H1 (cell line): Measurements from ENCODE around the gene NOSIP. TPM values are rescaled to one million over a fixed set of nuclear protein-coding genes. Genes with fewer than 3 reads are reported as not detected.

Experiments
- CTCF ChIA-PET: fragments of 300-600 bp; sonication (Branson Sonifier 250); formaldehyde crosslinking; loops from one replicate; lab custom pipeline; 2021; ENCODE audit not compliant: partially characterized antibody; lab: Charles Lee
- POLR2A ChIA-PET: fragments of 300-600 bp; sonication (Branson Sonifier 250); formaldehyde crosslinking; loops from one replicate; lab custom pipeline; 2021; ENCODE audit warnings: inconsistent platforms; ENCODE audit not compliant: partially characterized antibody; lab: Charles Lee
- DNase-seq, 2 experiments: peaks; one replicate each; pipeline versions ENCODE4 v3.0.0 to v3.0.0-alpha.2; 2010 to 2022; ENCODE audit warnings: low spot score in 2 of 2, low read depth in 1 of 2, mixed read lengths in 1 of 2
- FAIRE-seq: peaks from 2 replicates; lab custom pipeline; 2011; peaks lifted over from hg19 to GRCh38; lab: Jason Lieb, UNC
- H2AFZ ChIP-seq: 2 replicates; pipeline ENCODE4 v1.8.1; 2012; ENCODE audit warnings: low read length, inconsistent platforms
- H2AK5ac ChIP-seq: 2 replicates; pipeline ENCODE4 v1.6.1; 2013; ENCODE audit warnings: low read depth, low read length
- H2BK120ac ChIP-seq: replicated peaks from 2 replicates; pipeline ENCODE3; 2013; ENCODE audit warnings: low read depth, low read length, inconsistent platforms
- H2BK12ac ChIP-seq: 2 replicates; pipeline ENCODE4 v1.6.1; 2013; ENCODE audit warnings: low read depth, low read length
- H2BK15ac ChIP-seq: 2 replicates; pipeline ENCODE4 v1.6.1; 2013; ENCODE audit warnings: low read length
- H2BK20ac ChIP-seq: 2 replicates; pipeline ENCODE4 v1.6.1; 2013; ENCODE audit warnings: low read length
- H2BK5ac ChIP-seq: 2 replicates; pipeline ENCODE4 v1.6.1; 2013; ENCODE audit warnings: low read depth, low read length
- H3K14ac ChIP-seq: 2 replicates; pipeline ENCODE4 v1.6.1; 2013; ENCODE audit warnings: inconsistent platforms; ENCODE audit not compliant: insufficient read length
- H3K18ac ChIP-seq: 2 replicates; pipeline ENCODE4 v1.6.1; 2013; ENCODE audit warnings: low read length; ENCODE audit errors: extremely low read depth
- H3K23ac ChIP-seq: 2 replicates; pipeline ENCODE4 v1.6.1; 2013; ENCODE audit warnings: inconsistent platforms; ENCODE audit not compliant: insufficient read length
- H3K23me2 ChIP-seq: 2 replicates; pipeline ENCODE4 v1.6.1; 2013; ENCODE audit warnings: low read depth, low read length
- H3K27ac ChIP-seq: 2 replicates; pipeline ENCODE4 v1.6.1; 2011; ENCODE audit warnings: low read depth, low read length, inconsistent platforms
- H3K27me3 ChIP-seq, 4 experiments: replicated peaks in 1 of 4; 1 replicate in 1 of 4; 2 replicates in 3 of 4; pipeline versions ENCODE4 v1.6.1 to v1.8.1; 2011 to 2013; ENCODE audit warnings: low read length in 3 of 4, mild to moderate bottlenecking in 3 of 4, inconsistent platforms in 2 of 4, mixed read lengths in 2 of 4, moderate library complexity in 1 of 4; ENCODE audit not compliant: control insufficient read depth in 3 of 4, insufficient read depth in 3 of 4; ENCODE audit errors: extremely low read depth in 1 of 4
- H3K36me3 ChIP-seq, 4 experiments: 2 replicates each; pipeline versions ENCODE4 v1.6.1 to v1.8.1; 2011 to 2013; ENCODE audit warnings: mild to moderate bottlenecking in 4 of 4, low read length in 3 of 4, moderate library complexity in 2 of 4, control low read depth in 1 of 4, inconsistent platforms in 1 of 4; ENCODE audit not compliant: insufficient read depth in 4 of 4, control insufficient read depth in 2 of 4
- H3K4ac ChIP-seq: replicated peaks from 2 replicates; pipeline ENCODE3; 2013; ENCODE audit warnings: low read length, low read depth, mixed read lengths, inconsistent platforms; ENCODE audit not compliant: insufficient read length
- H3K4me1 ChIP-seq, 4 experiments: replicated peaks in 1 of 4; 1 replicate in 1 of 4; 2 replicates in 3 of 4; pipeline versions ENCODE4 v1.6.1 to v1.8.1; 2011 to 2013; ENCODE audit warnings: low read length in 3 of 4, inconsistent platforms in 2 of 4, mixed read lengths in 1 of 4; ENCODE audit not compliant: insufficient read depth in 4 of 4, control insufficient read depth in 3 of 4
- H3K4me2 ChIP-seq, 2 experiments: 2 replicates each; pipeline versions ENCODE4 v1.6.1 to v1.8.1; 2011 to 2013; ENCODE audit warnings: low read depth in 2 of 2, low read length in 2 of 2, control low read depth in 1 of 2, inconsistent platforms in 1 of 2, mild to moderate bottlenecking in 1 of 2; ENCODE audit not compliant: insufficient read depth in 1 of 2
- H3K4me3 ChIP-seq, 4 experiments: fragments of 200-600, 300-600 bp in 1 of 4; sonication (generic), shearing (Covaris generic), sonication (Bioruptor Twin) in 1 of 4; 2 replicates each; pipeline versions ENCODE4 v1.5.1 to v1.8.1; 2011 to 2016; ENCODE audit warnings: low read length in 4 of 4, low read depth in 3 of 4, control low read depth in 2 of 4, inconsistent platforms in 2 of 4, mild to moderate bottlenecking in 2 of 4, mixed read lengths in 1 of 4, moderate library complexity in 1 of 4; ENCODE audit not compliant: insufficient read depth in 2 of 4; ENCODE audit errors: extremely low read depth in 1 of 4
- H3K56ac ChIP-seq: replicated peaks from 2 replicates; pipeline ENCODE3; 2013; ENCODE audit warnings: low read depth, mild to moderate bottlenecking, mixed read lengths, low read length, inconsistent platforms; ENCODE audit not compliant: insufficient read length
- H3K79me1 ChIP-seq: 2 replicates; pipeline ENCODE4 v1.6.1; 2013; ENCODE audit warnings: low read depth, low read length, control low read depth
- H3K79me2 ChIP-seq, 2 experiments: 2 replicates each; pipeline versions ENCODE4 v1.6.1 to v1.8.1; 2012 to 2013; ENCODE audit warnings: low read length in 2 of 2, mild to moderate bottlenecking in 2 of 2, inconsistent platforms in 1 of 2; ENCODE audit not compliant: insufficient read depth in 2 of 2, control insufficient read depth in 1 of 2
- H3K9ac ChIP-seq, 4 experiments: replicated peaks in 1 of 4; 1 replicate in 1 of 4; 2 replicates in 3 of 4; pipeline versions ENCODE4 v1.6.1 to v1.8.1; 2011 to 2013; ENCODE audit warnings: low read depth in 3 of 4, low read length in 3 of 4, control low read depth in 2 of 4, mild to moderate bottlenecking in 2 of 4, moderate library complexity in 2 of 4, inconsistent platforms in 1 of 4; ENCODE audit errors: extremely low read depth in 1 of 4
- H3K9me3 ChIP-seq, 2 experiments: 2 replicates each; pipeline versions ENCODE4 v1.6.1 to v1.8.1; 2012 to 2013; ENCODE audit warnings: mild to moderate bottlenecking in 2 of 2, moderate library complexity in 2 of 2, control low read depth in 1 of 2, inconsistent platforms in 1 of 2, low read depth in 1 of 2, low read length in 1 of 2, mixed read lengths in 1 of 2; ENCODE audit not compliant: insufficient read depth in 2 of 2
- H4K20me1 ChIP-seq, 2 experiments: replicated peaks in 1 of 2; 2 replicates each; pipeline versions ENCODE3 to v1.8.1; 2011 to 2013; ENCODE audit warnings: inconsistent platforms in 2 of 2, low read length in 2 of 2, mild to moderate bottlenecking in 1 of 2; ENCODE audit not compliant: insufficient read depth in 2 of 2, control insufficient read depth in 1 of 2
- H4K5ac ChIP-seq: 2 replicates; pipeline ENCODE4 v1.6.1; 2013; ENCODE audit warnings: low read length, low read depth, mixed read lengths, inconsistent platforms; ENCODE audit not compliant: insufficient read length
- H4K8ac ChIP-seq: 2 replicates; pipeline ENCODE4 v1.8.0; 2013; ENCODE audit warnings: mild to moderate bottlenecking, moderate library complexity, low read length, inconsistent platforms; ENCODE audit not compliant: insufficient read depth; ENCODE audit errors: extremely low read depth
- H4K91ac ChIP-seq: replicated peaks from 2 replicates; pipeline ENCODE3; 2013; ENCODE audit warnings: low read length, mixed read lengths, inconsistent platforms; ENCODE audit not compliant: insufficient read length
- ASH2L ChIP-seq: fragments of 200-600, 300-600 bp; sonication (generic); IDR thresholded peaks from one replicate; pipeline ENCODE4 v1.7.1; 2017; ENCODE audit warnings: low read length
- E2F6 ChIP-seq: IDR thresholded peaks from 2 replicates; pipeline ENCODE4 v1.6.1; 2012; ENCODE audit warnings: inconsistent platforms
- FOSL1 ChIP-seq: IDR thresholded peaks from 2 replicates; pipeline ENCODE4 v1.6.1; 2011; ENCODE audit warnings: mild to moderate bottlenecking, low read depth, low read length, moderate library complexity; ENCODE audit not compliant: insufficient read depth
- HDAC2 ChIP-seq, 2 experiments: fragments of 300-600 bp in 1 of 2; sonication (generic) in 1 of 2; IDR thresholded peaks; 2 replicates each; pipeline ENCODE4 v1.6.1; 2011 to 2012; ENCODE audit warnings: low read depth in 2 of 2, low read length in 2 of 2, mild to moderate bottlenecking in 2 of 2, moderate library complexity in 2 of 2, borderline replicate concordance in 1 of 2, inconsistent platforms in 1 of 2
- HDAC6 ChIP-seq: IDR thresholded peaks from one replicate; pipeline ENCODE4 v1.7.1; 2012; ENCODE audit warnings: low read depth, mild to moderate bottlenecking, inconsistent platforms, low read length, moderate library complexity
- KDM1A ChIP-seq: fragments of 200-600, 300-600 bp; sonication (generic); IDR thresholded peaks from 2 replicates; pipeline ENCODE4 v1.7.1; 2016; ENCODE audit warnings: mild to moderate bottlenecking, low read length, borderline replicate concordance
- POU5F1 ChIP-seq: IDR thresholded peaks from 2 replicates; pipeline ENCODE4 v1.6.1; 2011; ENCODE audit warnings: low read depth, mild to moderate bottlenecking, low read length, moderate library complexity
- SP1 ChIP-seq: IDR thresholded peaks from 2 replicates; pipeline ENCODE4 v1.6.1; 2011; ENCODE audit warnings: low read depth, low read length
- TAF1 ChIP-seq: IDR thresholded peaks from 2 replicates; pipeline ENCODE4 v1.6.1; 2011; ENCODE audit warnings: mild to moderate bottlenecking, low read depth, low read length
- WGBS, 2 experiments: shearing (Covaris generic) in 1 of 2; methylation state at CpG; one replicate each; pipeline versions ENCODE4 v1.1.6 to v1.1.7; 2013 to 2015; ENCODE audit warnings: low lambda C conversion rate in 2 of 2, mixed read lengths in 2 of 2, inconsistent platforms in 1 of 2, low coverage in 1 of 2, missing lambda C conversion rate in 1 of 2; ENCODE audit not compliant: insufficient replicate concordance in 2 of 2, insufficient coverage in 1 of 2, insufficient read length in 1 of 2; ENCODE audit errors: extremely low coverage in 1 of 2, missing lambda C conversion rate in 1 of 2; 5-methylcytosine and 5-hydroxymethylcytosine counted together
- polyA plus RNA-seq, 7 experiments: library from polyadenylated mRNA; depleted of rRNA in 3 of 7; stranded (reverse) in 5 of 7; unstranded in 2 of 7; fragments of >200 nt in 5 of 7; fragments of 200-250 nt in 2 of 7; gene quantifications; 1 replicate in 5 of 7; 2 replicates in 1 of 7; 4 replicates in 1 of 7; pipeline versions ENCODE4 v1.2.1 to v1.2.3, GENCODE V29; 2011 to 2013; ENCODE audit warnings: missing spikeins in 2 of 7, mixed read lengths in 2 of 7
- total RNA-seq: library from RNA; stranded (reverse); fragmentation: NEBNext Ultra II Directional; extraction: Animal tissue kit (Norgen Biotek cat#: 25700); gene quantifications from 2 replicates; pipeline ENCODE4 v1.2.1, GENCODE V29; 2021
- TF ChIP-seq, protein P1 (sequence below): IDR thresholded peaks from 2 replicates; pipeline ENCODE4 v1.6.1; 2012; ENCODE audit warnings: low read length, inconsistent platforms

NOSIP gene
- total and polyA plus RNA-seq, 2 of the 8 experiments (the other 6 are each of a cell fraction or from before 2014, with no cell fraction given): 85.1 to 192 TPM

GRCh38 chr19:49589502-49589905 is 9.1 kb upstream of the NOSIP start:
- Histone ChIP-seq H3K36me3 (peaks cover 5 to 6% (median 6%) of the 10 kb centered on the region in 4 experiments; a peak in 7 of 8 replicates), H4K91ac (peak overlapping the region; percentile 94), H3K9me3 (no peaks in the 10 kb centered on the region), H3K23me2 (peaks cover 20% of the 10 kb centered on the region), H3K4me2 (peak overlapping the region; percentile 61 to 93), H2AK5ac (0 out of 2 replicates have a peak overlapping the region, but pooled peaks have one; percentile 26), H3K14ac (no peak overlapping the region), H3K79me2 (peaks cover 4 to 21% of the 10 kb centered on the region in 2 experiments; a peak in 3 of 4 replicates), H3K4me1 (peaks cover 4 to 17% (median 7%) of the 10 kb centered on the region in 4 experiments), H3K4ac (no peak overlapping the region), H2AFZ (0 out of 2 replicates have a peak overlapping the region, but pooled peaks have one; percentile 58), H2BK5ac (peak overlapping the region; percentile 92; the same call in 1 of the 2 replicates), H4K8ac (no peak overlapping the region; the same call in 1 of the 2 replicates), H3K23ac (no peak overlapping the region), H2BK20ac (0 out of 2 replicates have a peak overlapping the region, but pooled peaks have one; percentile 75), H3K18ac (peak overlapping the region; percentile 71; the same call in 1 of the 2 replicates), H2BK120ac (peak overlapping the region; percentile 7), H3K27ac (no peak overlapping the region), H3K56ac (no peak overlapping the region), H3K27me3 (no peaks in the 10 kb centered on the region), H2BK15ac (peak overlapping the region; percentile 99), H2BK12ac (peak overlapping the region; percentile 96; the same call in 1 of the 2 replicates), H3K79me1 (peaks cover 7% of the 10 kb centered on the region; the same call in 1 of the 2 replicates), H4K5ac (peak overlapping the region; percentile 65), H3K9ac (peak overlapping the region in 2 of 4 experiments; percentile 47 to 49; a peak in 3 of 7 replicates), H4K20me1 (peaks cover 0 to 6% of the 10 kb centered on the region in 2 experiments), H3K4me3 (peak overlapping the region in 2 of 4 experiments; percentile 9 to 43; a peak in 4 of 8 replicates)
- WGBS, 2 experiments: 78% methylated on average over 3 of the region's 5 CpGs; no CpG with 5 or more reads in 1 of the 2 experiments
- ChIA-PET CTCF (interaction anchor here (0.7 to 2.1 kb wide), 4 partner anchors 36 to 94 kb away, joined by 3 to 5 read pairs (median 4); no protein-coding TSS in a partner anchor), POLR2A (interaction anchor here (0.5 to 37.8 kb wide), 14 partner anchors 9 to 116 kb away, joined by 3 to 840 read pairs (median 5); partner anchors contain the start of genes BCL2L12, FLT3LG, IRF3 and NOSIP)
- FAIRE-seq (no peak), DNase-seq (no peak)
- TF ChIP-seq POU5F1 (no peak), HDAC2 (IDR thresholded peaks at IDR 0.05; ENCODE audit: borderline replicate concordance in 1 of 2, low read depth in 2 of 2, low read length in 2 of 2) (no peak), HDAC6 (no peak), FOSL1 (no peak), SP1 (no peak), ASH2L (no peak), TAF1 (no peak), KDM1A (no peak), E2F6 (no peak)
- TF ChIP-seq, protein P1, sequence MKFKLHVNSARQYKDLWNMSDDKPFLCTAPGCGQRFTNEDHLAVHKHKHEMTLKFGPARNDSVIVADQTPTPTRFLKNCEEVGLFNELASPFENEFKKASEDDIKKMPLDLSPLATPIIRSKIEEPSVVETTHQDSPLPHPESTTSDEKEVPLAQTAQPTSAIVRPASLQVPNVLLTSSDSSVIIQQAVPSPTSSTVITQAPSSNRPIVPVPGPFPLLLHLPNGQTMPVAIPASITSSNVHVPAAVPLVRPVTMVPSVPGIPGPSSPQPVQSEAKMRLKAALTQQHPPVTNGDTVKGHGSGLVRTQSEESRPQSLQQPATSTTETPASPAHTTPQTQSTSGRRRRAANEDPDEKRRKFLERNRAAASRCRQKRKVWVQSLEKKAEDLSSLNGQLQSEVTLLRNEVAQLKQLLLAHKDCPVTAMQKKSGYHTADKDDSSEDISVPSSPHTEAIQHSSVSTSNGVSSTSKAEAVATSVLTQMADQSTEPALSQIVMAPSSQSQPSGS: no peak
